OCI-LY3 (cell line): ENCODE data around the gene APOL5.

Experiments
- EZH2phosphoT487 ChIP-seq: fragments of 200-600 bp; shearing (Covaris generic); IDR thresholded peaks from 2 replicates; pipeline ENCODE4 v1.6.1; 2018; ENCODE audit warnings: antibody characterized with exemption, mixed run types, low read depth
- TF ChIP-seq, protein P1 (sequence below): fragments of 200-600, 300-600 bp; sonication (generic); IDR thresholded peaks from 2 replicates; pipeline ENCODE4 v1.5.1; 2014; ENCODE audit warnings: antibody characterized with exemption, low read length, low read depth

DNA sequence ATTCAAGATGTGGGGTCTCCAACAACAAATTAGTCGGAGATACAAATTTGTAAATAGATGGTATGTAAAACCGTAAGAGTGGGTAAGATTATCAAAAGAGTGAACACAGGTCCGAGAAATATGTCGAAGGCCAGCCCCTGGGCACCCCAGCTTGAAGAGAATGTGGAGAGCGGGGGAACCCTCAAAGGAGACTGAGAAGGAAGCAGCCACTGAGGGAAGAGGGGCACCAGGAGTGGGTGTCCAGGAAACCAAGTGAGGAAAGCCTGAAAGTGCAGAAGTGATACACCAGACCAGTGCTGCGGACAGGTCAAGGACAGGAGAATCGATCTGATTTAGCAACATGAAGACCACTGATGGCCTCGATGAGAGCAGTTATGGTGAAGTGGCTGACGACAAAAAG, 14.4 kb downstream of the APOL5 start:
- TF ChIP-seq, protein P1, sequence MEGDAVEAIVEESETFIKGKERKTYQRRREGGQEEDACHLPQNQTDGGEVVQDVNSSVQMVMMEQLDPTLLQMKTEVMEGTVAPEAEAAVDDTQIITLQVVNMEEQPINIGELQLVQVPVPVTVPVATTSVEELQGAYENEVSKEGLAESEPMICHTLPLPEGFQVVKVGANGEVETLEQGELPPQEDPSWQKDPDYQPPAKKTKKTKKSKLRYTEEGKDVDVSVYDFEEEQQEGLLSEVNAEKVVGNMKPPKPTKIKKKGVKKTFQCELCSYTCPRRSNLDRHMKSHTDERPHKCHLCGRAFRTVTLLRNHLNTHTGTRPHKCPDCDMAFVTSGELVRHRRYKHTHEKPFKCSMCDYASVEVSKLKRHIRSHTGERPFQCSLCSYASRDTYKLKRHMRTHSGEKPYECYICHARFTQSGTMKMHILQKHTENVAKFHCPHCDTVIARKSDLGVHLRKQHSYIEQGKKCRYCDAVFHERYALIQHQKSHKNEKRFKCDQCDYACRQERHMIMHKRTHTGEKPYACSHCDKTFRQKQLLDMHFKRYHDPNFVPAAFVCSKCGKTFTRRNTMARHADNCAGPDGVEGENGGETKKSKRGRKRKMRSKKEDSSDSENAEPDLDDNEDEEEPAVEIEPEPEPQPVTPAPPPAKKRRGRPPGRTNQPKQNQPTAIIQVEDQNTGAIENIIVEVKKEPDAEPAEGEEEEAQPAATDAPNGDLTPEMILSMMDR, result no peak
- no peak for TF ChIP-seq EZH2phosphoT487
